ENCODE measurements around the gene PPP4R4. TPM values are rescaled to one million over a fixed set of nuclear protein-coding genes. Genes with fewer than 3 reads are reported as not detected.

The PPP4R4 gene
- total and polyA plus RNA-seq, 2 experiments from 2014 or later: 0.11 to 0.22 TPM

DNA sequence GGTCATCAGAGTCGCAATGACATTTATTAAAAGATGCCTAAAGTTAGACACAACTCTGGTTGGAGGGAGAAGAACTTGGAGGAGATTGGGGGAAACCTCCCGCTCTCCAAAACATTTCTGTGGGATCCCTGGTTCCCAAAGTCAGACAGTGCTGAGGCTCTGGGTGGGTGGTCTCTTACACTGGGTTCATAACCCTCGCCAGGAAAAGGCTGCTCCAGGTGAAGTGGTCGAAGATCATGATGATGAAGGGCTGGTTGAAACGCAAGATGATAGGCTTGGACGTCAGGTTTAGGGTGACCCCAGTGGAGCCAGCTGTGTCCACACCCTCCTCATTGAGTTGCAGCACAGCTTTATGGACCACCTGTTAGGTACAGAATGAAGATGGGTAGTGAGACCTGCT is 130.1 kb downstream of the PPP4R4 start:
- Histone ChIP-seq H3K9ac (no peak overlapping the region), H3K9me3 (ENCODE audit: low read depth) (no peaks in the 10 kb centered on the region), H3K36me3 (ENCODE audit: low read depth) (no peaks in the 10 kb centered on the region), H3K9me2 (ENCODE audit: insufficient read depth) (no peaks in the 10 kb centered on the region), H4K20me1 (ENCODE audit: insufficient read depth) (no peaks in the 10 kb centered on the region), H3K27me3 (replicated peaks; ENCODE audit: insufficient read depth) (no peaks in the 10 kb centered on the region), H3K27ac (no peak overlapping the region), H3K79me2 (ENCODE audit: insufficient read depth) (no peaks in the 10 kb centered on the region), H3K4me3 (no peak overlapping the region), H2AFZ (no peak overlapping the region), H3F3A (ENCODE audit: insufficient read depth) (no peaks in the 10 kb centered on the region), H3K4me1 (ENCODE audit: insufficient read depth) (no peaks in the 10 kb centered on the region), H3K4me2 (ENCODE audit: unreplicated experiment) (no peak overlapping the region)
- TF ChIP-seq EZH2 (IDR thresholded peaks at IDR 0.05; ENCODE audit: insufficient read depth, poor library complexity, severe bottlenecking) (no peak), EZH2phosphoT487 (IDR thresholded peaks at IDR 0.05; ENCODE audit: insufficient read depth, low read depth) (no peak)
- WGBS, 2 experiments (ENCODE audit: low coverage in 1 of 2, low lambda C conversion rate in 2 of 2, missing lambda C conversion rate in 2 of 2): 63 to 67% methylated on average over 6 of the region's 6 CpGs
- DNase-seq: no peak
- in situ Hi-C loops (cut with MboI): no loop called here

DNA sequence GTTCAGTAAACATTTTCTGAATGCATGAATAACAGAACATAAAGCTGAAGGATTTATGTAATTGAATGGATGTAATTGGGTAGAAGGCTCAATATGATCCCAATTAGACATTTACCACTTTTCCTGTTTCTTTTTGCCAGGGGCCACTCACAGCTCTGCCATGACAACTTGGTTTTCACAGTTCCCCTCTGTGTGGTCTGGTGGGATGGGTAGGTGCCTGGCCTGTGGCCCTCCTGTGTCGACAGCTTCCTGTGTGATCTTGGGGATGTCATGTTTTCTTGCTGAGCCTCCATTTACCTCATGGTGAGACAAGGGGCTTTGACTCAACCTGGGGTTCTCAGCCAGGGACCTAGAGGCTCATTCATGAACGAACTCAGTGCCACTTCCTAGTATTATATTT is 131.5 kb downstream of the PPP4R4 start:
- in situ Hi-C loops (cut with MboI): no loop called here
- no peaks in the 10 kb centered on the region for H3F3A ChIP-seq (ENCODE audit: insufficient read depth)
- H3K4me2 ChIP-seq (ENCODE audit: unreplicated experiment): no peak overlapping the region
- no peaks in the 10 kb centered on the region for H3K27me3 ChIP-seq (replicated peaks; ENCODE audit: insufficient read depth)
- no peaks in the 10 kb centered on the region for H3K9me2 ChIP-seq (ENCODE audit: insufficient read depth)
- H3K27ac ChIP-seq: no peak overlapping the region
- H3K9ac ChIP-seq: no peak overlapping the region
- DNase-seq: no peak
- no peaks in the 10 kb centered on the region for H3K4me1 ChIP-seq (ENCODE audit: insufficient read depth)
- H3K36me3 ChIP-seq (ENCODE audit: low read depth): no peaks in the 10 kb centered on the region
- 45 to 67% methylated on average over 2 of the region's 2 CpGs for WGBS, 2 experiments (ENCODE audit: low coverage in 1 of 2, low lambda C conversion rate in 2 of 2, missing lambda C conversion rate in 2 of 2)
- no peaks in the 10 kb centered on the region for H3K9me3 ChIP-seq (ENCODE audit: low read depth)
- TF ChIP-seq EZH2phosphoT487 (IDR thresholded peaks at IDR 0.05; ENCODE audit: insufficient read depth, low read depth): no peak
- TF ChIP-seq EZH2 (IDR thresholded peaks at IDR 0.05; ENCODE audit: insufficient read depth, poor library complexity, severe bottlenecking): no peak
- no peak overlapping the region for H3K4me3 ChIP-seq
- H3K79me2 ChIP-seq (ENCODE audit: insufficient read depth): no peaks in the 10 kb centered on the region
- H4K20me1 ChIP-seq (ENCODE audit: insufficient read depth): no peaks in the 10 kb centered on the region
- H2AFZ ChIP-seq: no peak overlapping the region

- H3K9me2 ChIP-seq (ENCODE audit: insufficient read depth): no peaks in the 10 kb centered on the region
- no peaks in the 10 kb centered on the region for H4K20me1 ChIP-seq (ENCODE audit: insufficient read depth)
- H3F3A ChIP-seq (ENCODE audit: insufficient read depth): no peaks in the 10 kb centered on the region
- no peak overlapping the region for H3K4me2 ChIP-seq (ENCODE audit: unreplicated experiment)
- no peak overlapping the region for H2AFZ ChIP-seq
- H3K36me3 ChIP-seq (ENCODE audit: low read depth): no peaks in the 10 kb centered on the region
- DNase-seq: no peak
- H3K9ac ChIP-seq: no peak overlapping the region
- no peaks in the 10 kb centered on the region for H3K27me3 ChIP-seq (replicated peaks; ENCODE audit: insufficient read depth)
- H3K9me3 ChIP-seq (ENCODE audit: low read depth): no peaks in the 10 kb centered on the region
- in situ Hi-C loops (cut with MboI): no loop called here
- 37% methylated on average over 12 of the region's 12 CpGs for WGBS, 2 experiments (ENCODE audit: low coverage in 1 of 2, low lambda C conversion rate in 2 of 2, missing lambda C conversion rate in 2 of 2)
- no peak overlapping the region for H3K4me3 ChIP-seq
- TF ChIP-seq EZH2phosphoT487 (IDR thresholded peaks at IDR 0.05; ENCODE audit: insufficient read depth, low read depth): no peak
- no peak for TF ChIP-seq EZH2 (IDR thresholded peaks at IDR 0.05; ENCODE audit: insufficient read depth, poor library complexity, severe bottlenecking)
- H3K4me1 ChIP-seq (ENCODE audit: insufficient read depth): no peaks in the 10 kb centered on the region
- H3K79me2 ChIP-seq (ENCODE audit: insufficient read depth): no peaks in the 10 kb centered on the region
- H3K27ac ChIP-seq: no peak overlapping the region
Measured at GRCh38 chr14:94306047-94306978, 132.2 kb downstream of the PPP4R4 start.

DNA sequence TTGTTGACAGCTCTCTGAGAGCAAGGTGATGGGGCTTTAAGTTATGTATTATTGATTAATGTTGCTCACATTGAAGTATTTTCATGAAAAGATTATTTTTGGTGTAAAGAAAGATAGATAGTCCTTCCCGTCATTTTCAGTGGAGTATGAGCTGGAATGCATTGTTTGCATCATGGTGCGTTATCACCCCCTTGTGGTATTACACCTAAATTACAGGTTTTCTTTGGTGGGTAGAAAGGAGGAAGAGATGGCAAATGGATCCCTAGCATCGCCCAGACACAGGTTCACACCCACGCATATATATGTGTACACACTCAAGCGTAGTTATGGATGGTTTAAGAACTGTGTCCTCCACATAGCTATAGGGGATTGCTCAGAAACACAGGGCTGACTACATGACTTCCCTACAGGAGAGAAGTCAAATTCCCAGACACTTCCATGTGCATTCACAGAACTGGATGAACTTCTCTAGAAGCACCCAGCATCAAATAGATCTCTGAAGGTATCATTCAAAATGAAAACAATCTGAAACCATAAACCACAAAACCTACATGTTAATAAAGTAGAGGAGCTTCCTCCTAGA is 133.4 kb downstream of the PPP4R4 start:
- Histone ChIP-seq H2AFZ (no peak overlapping the region), H4K20me1 (ENCODE audit: insufficient read depth) (no peaks in the 10 kb centered on the region), H3K4me1 (ENCODE audit: insufficient read depth) (no peaks in the 10 kb centered on the region), H3F3A (ENCODE audit: insufficient read depth) (no peaks in the 10 kb centered on the region), H3K9ac (no peak overlapping the region), H3K9me3 (ENCODE audit: low read depth) (no peaks in the 10 kb centered on the region), H3K79me2 (ENCODE audit: insufficient read depth) (no peaks in the 10 kb centered on the region), H3K4me2 (ENCODE audit: unreplicated experiment) (no peak overlapping the region), H3K27ac (no peak overlapping the region), H3K27me3 (replicated peaks; ENCODE audit: insufficient read depth) (no peaks in the 10 kb centered on the region), H3K36me3 (ENCODE audit: low read depth) (no peaks in the 10 kb centered on the region), H3K4me3 (no peak overlapping the region), H3K9me2 (ENCODE audit: insufficient read depth) (no peaks in the 10 kb centered on the region)
- WGBS, 2 experiments (ENCODE audit: low coverage in 1 of 2, low lambda C conversion rate in 2 of 2, missing lambda C conversion rate in 2 of 2): 48 to 49% methylated on average over 5 of the region's 5 CpGs
- in situ Hi-C loops (cut with MboI): no loop called here
- DNase-seq: no peak
- TF ChIP-seq EZH2 (IDR thresholded peaks at IDR 0.05; ENCODE audit: insufficient read depth, poor library complexity, severe bottlenecking) (no peak), EZH2phosphoT487 (IDR thresholded peaks at IDR 0.05; ENCODE audit: insufficient read depth, low read depth) (no peak)

Measured in GM23248 (cell line).